GM19468 (cell line): ENCODE measurements around the gene TVP23A.
"Not testable (repeated sequence)": the region's sequence is repeated elsewhere in the genome, so short reads cannot be mapped to it uniquely, and the experiment has no call there.

ENCODE experiments used
- ATAC-seq: cut with Tn5 transposase; IDR thresholded peaks from one replicate; pipeline ENCODE4 v1.9.1; 2021; ENCODE audit warnings: mild to moderate bottlenecking, moderate library complexity, moderate number of reproducible peaks; ENCODE audit not compliant: unreplicated experiment; ENCODE audit errors: extremely low read depth

The TVP23A gene

DNA sequence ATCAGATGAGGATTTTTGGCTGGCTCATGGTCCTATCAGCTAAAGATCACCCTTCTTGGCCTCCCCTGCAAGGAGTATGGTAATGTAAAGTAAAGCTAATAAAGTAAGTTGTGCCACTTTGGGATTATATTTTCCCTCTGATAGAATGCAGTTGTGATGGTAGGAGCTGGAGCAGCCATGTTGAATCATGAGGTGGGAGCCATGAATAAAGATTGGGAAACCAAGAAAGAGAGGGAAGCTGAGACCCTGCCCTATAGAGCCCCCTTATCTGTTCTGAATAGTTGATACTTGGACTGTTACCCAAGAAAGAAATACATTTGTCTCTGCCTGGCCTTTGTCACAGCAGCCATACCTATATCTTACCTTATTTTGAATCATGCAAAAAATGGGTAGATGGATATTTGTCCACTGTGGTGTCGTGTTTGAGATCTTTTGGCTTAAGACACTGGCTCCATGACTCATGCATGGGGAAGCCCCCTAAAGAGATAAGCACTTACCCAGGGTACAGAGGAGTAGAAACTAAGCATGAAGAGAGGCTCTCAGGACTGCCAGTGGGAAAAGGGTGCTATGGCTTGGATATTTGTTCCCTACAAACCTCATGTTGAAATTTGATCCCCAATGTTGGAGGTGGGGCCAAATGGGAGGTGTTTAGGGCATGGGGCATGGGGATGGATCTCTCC lies 17.7 kb upstream of the TVP23A start:
- no peak for ATAC-seq

DNA sequence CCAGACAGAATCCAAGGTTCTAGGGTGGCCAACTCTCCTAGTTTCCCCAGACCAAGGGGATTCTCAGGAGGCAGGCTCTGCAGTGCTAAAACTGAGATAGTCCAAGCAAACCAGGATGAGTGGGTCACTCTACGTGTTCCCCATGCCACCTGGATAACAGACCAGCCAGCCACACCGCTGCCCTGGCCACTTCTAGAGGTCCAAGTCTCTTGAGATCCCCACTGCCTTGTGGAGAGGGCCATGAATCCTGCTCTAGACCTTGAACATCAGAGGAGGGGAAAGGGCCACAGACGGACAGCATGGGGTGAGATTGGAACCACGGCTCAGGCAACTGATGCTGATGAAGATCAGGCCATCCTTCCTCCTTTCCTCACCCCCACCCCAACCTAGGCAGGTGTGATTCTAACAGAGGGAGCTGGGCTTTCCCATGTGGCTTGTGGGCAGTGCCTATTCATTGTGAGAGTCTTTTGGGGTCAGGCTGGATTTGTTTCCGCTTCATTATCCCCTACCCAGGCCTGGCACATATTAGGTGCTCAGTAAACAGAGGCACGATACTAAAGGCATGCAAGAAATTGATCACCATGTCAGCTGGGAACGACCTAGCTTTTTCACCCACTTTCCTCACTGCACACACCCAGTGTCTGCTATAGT lies 16.8 kb upstream of the TVP23A start:
- no peak for ATAC-seq

DNA sequence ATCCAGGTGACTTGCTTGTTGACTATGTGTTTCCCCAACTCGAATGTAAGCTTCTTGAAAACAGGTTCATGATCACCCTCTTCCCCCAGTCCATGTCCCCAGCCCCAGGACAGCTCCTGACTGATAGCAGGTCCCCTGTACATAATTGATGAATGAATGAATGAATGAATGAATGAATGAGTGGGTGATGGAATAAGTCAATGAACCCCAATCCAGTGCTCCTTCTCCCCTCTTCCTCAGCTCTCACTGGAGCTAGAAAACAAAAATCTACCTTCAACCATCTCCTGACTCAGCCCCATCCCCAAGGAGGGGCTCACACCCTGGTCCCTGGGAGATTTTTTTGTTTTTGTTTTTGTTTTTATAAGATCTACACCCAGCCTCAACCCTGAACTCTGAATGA lies 16.2 kb upstream of the TVP23A start:
- ATAC-seq: no peak

DNA sequence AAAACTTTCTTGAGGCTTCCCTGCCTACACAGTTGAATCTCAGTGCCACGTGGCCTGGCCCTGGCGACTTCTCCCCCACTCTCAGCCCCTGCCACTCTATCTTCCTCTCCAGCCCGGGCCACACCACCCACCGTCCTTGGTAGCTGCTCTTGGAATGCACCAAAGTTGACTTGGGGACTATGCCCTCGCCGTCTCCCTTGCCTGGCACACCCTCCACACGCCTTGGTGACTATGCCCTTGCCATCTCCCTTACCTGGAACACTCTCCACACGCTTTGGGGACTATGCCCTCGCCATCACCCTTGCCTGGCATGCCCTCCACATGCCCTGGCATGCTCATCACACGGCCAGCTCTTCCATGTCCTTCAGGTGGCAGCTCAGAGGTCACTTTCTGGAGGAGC lies 15.5 kb upstream of the TVP23A start:
- no peak for ATAC-seq

DNA sequence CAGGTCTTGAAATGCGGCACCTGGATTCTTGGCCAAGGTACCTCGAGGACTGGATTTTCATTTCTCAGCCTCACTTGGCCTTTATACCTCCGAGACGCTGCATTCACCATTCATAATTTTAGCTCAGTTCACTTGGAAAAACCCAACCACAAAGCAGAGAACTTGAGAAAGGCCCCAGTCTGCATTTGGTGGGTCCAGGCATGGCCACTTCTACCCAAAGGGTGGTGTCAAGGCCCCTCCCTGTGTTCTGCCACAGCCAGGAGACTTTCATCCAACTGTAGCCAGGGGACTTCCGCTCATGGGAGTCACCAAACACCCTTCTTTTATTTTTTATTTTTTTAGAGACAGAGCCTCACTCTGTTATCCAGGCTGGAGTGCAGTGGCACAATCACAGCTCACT lies 14.7 kb upstream of the TVP23A start:
- ATAC-seq: no peak

DNA sequence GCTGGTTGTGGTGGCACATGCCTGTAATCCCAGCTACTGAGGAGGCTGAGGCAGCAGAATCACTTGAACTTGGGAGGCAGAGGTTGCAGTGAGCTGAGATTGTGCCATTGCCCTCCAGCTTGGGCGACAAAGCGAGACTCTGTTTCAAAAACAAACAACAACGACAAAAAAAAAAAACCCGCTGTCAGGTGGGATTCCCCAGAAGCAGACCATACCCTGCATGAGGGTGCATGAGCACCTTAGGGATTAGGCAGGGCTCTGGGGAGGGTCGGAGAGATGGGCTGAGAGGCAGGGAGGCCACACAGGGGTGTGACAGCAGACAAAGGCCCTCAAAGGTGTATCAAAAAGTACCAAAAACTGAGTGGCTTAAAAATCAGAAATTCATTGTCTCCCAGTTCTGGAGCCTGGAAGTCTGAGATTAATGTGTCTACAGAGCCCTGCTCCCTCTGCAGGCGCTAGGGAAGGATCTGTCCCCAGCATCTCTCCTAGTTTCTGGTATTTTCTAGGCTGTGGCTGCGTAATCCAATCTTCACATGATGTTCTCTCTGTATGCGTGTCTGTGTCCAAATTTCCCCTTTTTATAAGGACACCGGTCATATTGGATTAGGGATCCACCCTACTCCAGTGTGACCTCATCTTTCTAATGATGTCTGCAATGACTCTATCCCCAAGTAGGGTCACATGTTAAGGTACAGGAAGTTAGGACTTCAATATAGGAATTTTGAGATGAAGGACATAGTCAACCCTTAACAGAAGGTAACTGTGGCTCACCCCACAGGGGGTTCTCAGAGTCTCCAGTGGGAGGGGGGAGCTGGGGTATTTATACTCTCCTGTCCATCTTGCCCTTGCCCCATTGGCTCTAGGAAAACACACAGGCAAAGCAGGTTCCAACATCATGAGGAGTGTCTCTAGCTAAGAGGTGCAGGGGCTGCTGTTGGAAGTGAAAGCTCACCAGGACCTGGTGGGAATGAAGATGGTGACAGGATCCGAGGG lies 13.6 kb upstream of the TVP23A start:
- ATAC-seq: no peak

DNA sequence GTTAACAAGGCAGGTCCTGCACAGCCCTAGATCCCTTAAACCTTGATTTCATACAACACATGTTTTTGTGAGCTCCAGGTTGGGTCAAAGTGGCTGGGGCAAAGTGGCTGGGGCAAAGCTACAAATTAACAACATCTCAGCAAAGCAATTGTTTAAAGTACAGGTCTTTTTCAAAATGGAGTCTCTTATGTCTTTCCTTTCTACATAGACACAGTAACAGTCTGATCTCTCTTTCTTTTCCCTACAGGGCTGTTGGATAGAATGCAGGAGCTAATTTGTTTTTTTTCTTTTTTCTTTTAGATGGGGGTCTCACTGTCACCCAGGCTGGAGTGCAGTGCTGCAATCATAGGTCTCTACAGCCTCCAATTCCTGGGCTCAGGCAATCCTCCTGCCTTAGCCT lies 11.6 kb upstream of the TVP23A start:
- not testable (repeated sequence) for ATAC-seq

DNA sequence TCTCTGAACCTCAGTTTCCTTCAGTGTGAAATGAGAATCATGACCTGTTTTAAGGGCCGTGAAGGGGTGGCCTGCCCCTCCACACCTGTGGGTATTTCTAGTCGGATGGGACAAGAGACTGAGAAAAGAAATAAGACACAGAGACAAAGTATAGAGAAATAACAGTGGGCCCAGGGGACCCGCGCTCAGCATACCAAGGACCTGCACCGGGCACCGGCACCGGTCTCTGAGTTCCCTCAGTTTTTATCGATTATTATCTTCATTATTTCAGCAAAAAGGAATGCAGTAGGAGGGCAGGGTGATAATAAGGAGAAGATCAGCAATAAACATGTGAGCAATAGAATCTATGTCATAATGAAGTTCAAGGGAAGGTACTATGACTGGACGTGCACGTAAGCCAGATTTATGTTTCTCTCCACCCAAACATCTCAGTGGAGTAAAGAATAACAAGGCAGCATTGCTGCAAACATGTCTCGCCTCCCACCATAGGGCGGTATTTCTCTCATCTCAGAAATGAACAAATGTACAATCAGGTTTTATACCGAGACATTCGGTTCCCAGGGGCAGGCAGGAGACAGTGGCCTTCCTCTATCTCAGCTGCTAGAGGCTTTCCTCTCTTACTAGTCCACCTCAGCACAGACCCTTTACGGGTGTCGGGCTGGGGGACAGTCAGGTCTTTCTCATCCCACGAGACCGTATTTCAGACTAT lies 10.9 kb upstream of the TVP23A start:
- not testable (repeated sequence) for ATAC-seq

DNA sequence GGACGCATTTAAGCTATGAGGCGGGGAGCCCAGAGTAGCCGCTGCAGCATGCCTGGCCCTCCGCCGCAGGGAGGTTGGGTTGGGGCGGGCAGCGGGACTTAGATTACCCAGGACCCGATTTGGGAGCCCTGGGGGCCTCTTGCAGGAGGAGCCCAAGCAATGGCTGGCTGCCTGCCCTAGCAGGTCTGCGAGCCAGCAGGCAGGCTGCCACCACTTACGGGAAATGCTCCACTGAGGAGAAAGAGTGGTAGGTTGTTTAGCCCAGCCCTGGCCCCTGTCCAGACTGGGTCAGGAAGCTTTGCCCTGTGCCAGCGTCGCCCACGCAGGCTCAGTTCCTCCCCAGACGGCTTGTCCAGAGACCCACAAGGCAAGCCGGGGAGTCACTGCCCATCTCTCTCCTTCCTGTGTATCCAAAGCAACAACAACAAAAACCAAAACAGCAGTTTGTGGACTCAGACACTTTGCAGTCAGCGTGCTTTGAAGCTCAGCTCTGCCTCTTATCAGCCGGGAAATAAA lies 10.3 kb upstream of the TVP23A start:
- ATAC-seq: no peak

DNA sequence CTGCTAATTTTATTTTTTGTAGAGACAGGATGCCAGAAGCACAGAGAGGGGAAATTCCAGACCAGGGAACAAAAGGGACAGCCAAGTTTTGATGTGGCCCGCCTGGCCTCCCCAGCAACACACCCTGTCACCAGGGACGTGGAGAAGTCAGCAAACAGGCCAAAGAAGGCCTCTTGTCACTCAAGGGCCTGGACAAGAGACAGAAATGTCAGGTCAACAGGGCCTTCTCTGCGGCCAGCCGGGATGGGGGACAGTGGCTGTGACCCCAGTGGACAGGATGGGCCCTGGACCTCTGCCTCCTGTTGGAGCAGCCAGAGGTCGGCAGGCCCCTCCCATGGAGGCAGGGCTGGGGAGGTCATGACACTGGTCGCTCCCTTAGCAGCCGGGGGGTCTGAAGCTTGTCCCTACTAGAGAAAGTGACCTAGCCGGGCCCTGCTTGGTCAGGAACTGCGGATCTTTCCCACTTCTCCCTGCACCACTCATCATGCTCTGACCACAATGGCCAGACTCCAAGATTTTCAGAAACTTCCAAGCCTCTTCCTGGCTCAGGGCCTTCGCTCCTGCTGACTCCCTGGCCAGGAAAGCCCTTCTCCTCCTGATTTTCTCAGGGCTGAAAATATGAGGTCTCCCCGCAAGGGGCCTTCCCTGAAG lies 9.2 kb upstream of the TVP23A start:
- ATAC-seq: no peak

DNA sequence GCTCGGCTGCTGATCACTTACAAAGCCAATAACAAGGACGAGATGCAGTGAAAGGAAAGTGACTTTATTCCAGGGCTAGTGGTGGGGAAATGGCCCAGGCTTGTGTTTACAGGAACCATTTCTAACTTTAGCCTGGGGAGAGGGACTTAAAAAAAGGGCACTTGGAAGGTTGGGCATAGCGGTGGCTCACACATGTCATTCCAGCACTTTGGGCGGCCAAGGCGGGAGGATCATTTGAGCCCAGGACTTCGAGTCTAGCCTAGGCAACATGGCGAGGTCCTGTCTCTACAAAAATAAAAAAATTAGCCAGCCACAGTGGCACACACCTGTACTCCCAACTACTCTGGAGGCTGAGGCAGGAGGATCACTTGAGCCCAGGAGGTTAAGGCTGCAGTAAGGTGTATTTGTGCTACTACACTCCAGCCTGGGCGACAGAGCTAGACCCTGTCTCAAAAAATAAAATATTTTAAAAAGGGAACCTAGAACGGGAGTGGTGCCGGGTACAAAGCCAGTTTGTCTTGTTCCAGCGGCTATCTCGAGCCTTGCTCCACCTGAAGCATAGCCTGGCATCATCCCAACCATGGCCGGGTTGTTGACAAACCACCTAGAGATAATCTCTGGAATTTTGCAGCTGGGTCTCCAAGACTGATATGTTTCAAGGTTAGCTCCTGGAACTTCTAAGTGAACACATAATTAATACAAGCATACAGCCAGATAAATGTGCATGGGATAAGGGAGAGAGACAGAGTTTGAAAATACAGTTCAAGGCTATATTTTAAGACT lies 5.7 kb upstream of the TVP23A start:
- no peak for ATAC-seq

DNA sequence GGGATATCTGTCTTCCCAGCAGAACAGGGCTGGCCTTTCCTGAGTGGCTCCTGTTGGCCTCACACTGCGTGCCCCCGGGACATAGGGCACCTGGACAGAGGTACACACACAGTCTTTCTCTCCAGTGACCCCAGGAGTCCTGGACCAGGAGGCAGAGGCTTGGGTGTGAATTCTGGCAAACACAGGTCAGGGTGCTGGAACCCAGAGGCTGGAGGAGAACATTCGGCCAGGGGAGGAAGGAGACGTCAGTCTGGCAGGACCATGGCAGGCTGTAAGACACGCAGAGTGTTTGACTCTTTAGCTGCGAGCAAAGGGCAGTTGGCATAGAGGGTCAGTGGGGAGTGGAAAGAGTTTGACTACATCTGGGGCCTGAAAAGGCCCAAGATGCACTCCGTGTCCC lies 4.1 kb upstream of the TVP23A start:
- no peak for ATAC-seq

DNA sequence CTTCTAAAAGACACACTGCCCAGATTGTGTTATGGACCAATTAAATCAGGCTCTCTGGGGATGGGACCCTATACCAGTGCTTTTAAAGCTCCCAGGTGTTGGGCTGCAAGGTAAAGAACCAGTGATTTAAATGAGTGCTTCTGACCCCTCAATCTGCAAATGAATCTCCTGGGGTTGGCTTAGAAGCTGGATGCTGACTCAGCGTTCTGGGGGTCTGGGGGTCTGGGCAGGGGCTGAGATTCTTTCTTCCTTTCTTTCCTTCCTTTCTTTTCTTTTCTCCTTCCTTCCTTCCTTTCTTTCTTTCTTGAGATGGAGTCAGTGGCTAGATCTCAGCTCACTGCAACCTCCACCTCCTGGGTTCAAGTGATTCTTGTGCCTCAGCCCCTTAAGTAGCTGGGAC lies 2.0 kb upstream of the TVP23A start:
- no peak for ATAC-seq

DNA sequence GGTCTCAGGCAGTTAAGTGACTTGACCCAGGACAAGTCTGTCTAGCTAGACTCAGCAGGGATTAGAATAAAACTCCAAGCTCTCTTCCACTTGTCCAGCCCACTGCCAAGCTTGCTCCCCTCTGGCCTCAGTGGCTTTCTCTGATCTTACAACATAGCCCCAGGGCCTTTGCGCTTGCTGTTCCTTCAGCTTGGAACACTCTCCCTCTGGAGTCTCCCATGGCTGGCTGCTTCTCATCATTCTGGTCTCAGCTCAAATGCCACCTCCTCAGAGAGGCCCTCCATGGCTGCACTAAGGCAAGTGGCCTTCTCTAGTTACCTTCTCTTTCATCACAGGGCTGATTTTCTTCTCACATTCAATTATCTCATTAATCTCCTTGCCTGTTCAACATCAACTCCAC lies 1.1 kb downstream of the TVP23A start:
- ATAC-seq: no peak

DNA sequence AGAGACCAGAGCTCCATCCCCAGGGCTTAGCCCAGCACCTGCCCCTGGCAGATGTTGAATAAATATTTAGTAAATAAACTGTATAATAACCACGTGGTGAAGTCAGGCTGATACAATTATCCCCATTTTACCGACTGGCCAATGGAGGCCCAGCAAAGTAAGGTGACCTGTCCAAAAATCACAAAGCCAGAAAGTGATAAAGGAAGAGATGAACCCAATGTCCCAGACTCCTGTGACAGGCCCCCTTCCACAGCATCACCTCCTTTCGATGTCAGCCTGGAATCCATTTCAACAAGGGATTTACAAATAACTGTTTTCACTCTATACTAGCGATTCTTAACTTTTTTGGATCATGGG lies 5.5 kb downstream of the TVP23A start:
- ATAC-seq: no peak

DNA sequence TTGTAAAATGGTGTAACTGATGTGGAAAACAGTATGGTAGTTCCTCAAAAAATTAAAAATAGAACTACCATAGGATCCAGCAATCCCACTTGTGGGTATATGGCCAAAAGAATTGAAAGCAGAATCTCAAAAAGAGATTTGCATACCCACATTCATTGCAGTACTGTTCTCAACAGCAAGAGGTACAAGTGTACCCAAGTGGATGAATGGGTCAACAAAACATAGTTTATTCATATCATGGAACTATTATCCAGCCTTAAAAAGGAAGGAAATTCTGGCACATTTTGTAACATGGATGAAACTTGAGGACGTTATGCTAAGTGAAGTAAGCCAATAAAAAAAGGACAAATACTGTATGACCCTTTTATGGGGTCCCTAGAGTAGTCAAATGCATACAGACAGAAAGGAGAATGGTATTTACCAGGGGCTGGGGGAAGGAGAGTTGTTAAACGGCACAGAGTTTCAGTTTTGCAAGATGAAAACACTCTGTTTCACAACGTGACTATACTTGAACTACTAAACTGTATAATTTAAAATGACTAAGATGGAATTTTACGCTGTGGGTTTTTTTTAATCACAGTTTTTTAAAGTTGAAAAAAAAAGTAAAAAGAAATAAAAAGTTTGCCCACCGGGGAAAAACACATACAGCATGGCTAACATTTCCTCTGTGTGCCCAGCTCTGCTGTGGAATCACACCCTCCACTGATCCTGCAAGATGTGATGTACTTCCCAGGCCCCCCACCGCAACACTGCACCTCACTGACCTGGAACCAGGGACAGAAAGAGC lies 6.1 kb downstream of the TVP23A start:
- ATAC-seq: peak; percentile 53

DNA sequence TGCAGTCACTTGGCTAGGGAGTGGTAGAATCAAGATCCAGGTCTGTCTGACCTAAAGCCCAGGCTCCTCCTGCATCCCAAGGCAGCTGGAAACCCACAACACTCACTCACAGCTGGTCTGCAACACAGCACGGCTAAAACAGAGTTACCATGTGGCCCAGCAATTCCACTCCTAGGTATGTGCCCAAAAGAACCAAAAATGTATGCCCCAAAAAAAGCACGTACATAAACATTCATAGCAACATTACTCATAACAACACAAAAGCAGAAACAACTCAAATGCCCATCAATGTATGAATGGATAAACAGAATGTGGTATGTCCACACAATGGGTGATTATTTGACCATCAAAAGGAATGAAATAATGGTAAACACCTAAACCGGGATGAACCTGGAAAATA lies 8.9 kb downstream of the TVP23A start:
- ATAC-seq: no peak

DNA sequence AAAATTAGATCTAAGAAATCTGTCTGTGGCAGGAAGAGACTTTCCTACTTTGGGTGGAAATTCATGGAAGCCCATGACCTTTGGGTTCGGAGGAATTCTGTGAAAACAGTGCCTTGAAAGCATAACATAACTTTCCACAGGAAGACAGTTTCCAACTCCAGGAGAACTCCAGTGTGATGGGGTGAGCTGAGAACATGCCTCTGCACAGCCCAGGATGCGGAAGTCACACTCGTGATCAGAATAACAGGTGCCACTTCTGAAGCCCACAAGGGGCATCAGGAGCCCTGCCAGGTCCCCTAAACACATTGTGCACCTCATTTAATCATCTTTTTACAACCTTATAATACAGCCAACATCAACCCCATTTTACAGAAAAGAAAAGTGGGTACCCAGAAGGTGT lies 9.7 kb downstream of the TVP23A start:
- ATAC-seq: no peak
